IPS-11a (cell line): Measurements from ENCODE around the gene XXYLT1.

Source experiments
- H3K4me3 ChIP-seq: one replicate; pipeline ENCODE4 v1.5.1; 2013; ENCODE audit warnings: low read depth, low read length, control low read depth

XXYLT1 gene

GRCh38 chr3:195209847-195210265 is 61.1 kb downstream of the XXYLT1 start:
- no peak overlapping the region for H3K4me3 ChIP-seq

DNA sequence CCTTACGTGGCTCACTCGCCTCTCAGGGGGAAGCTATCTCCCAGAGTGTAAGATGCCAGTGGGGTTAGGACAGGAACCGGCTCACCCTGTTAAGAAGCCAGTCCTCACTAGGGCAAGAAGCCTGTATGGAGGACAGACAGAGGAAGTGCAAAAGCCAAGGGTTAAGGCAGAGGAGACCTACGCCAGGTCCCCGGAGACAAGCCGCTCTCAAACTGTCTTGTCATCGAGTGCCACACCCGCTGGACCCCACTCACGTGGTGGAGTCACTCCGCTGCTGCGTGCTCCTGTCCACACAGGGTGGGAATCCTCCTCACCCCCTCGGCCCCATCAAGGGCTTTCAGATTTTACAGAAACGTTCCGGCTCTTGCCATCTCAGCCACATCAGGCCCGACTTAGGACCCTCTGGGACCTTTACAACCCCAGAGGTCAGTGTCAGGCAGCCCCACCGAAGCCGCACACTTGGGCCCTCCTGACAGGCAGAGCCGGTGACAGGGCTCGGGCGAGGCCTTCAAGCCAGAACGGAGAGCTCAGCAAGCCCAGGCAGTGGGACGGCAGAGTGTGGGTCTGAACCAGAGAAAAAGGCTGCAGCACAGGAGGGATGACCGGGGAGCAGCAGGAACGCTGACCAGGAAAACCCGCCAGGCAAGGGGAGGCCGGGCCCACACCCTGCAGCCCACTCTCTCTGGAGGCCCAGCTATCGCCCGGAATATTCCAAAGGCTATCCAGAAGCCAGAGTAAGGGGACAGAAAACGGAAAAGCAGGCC is 61.7 kb downstream of the XXYLT1 start:
- H3K4me3 ChIP-seq = no peak overlapping the region

DNA sequence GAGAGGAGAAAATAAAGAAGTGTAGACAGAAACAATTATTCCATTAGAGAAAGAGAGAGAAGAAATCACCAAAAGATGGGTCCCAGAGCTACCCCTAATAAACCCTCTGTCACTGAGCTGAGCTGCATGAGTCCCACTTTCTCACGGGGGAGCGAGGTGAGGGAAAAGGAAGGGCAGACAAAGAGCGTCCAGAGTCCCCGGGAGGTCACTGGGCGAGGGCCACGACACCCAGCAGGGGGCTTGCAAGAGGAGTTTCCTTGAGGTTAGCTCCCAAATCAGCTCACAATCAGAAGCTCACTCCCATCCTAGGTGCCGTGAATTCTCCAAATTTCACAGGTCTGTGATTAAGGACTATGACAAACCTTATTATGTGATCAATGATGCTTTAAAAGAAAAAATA is 62.3 kb downstream of the XXYLT1 start:
- H3K4me3 ChIP-seq = no peak overlapping the region

- H3K4me3 ChIP-seq = no peak overlapping the region
Measured at GRCh38 chr3:195208183-195208582, 62.8 kb downstream of the XXYLT1 start.

- no peak overlapping the region for H3K4me3 ChIP-seq
Measured at GRCh38 chr3:195207731-195208130, 63.2 kb downstream of the XXYLT1 start.

DNA sequence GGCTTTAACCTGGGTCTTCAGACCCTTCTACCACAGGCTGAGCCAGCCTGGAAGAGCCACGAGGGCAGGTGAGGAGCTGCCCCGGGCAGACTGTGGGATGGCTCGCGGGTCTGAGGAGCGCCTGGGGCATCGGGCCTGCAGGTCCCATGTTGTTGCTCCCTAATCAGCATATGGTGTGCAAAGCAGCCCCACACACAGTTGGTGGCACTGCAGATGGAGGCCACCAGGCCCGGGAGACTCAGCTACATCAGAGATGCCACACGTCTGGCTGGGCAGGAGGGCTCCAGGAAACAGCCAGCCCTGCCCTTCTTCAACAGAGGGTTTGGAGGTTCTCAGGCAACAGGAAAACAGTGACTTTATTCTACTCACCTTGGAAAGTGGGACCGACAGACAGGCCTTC is 63.9 kb downstream of the XXYLT1 start:
- H3K4me3 ChIP-seq = no peak overlapping the region

DNA sequence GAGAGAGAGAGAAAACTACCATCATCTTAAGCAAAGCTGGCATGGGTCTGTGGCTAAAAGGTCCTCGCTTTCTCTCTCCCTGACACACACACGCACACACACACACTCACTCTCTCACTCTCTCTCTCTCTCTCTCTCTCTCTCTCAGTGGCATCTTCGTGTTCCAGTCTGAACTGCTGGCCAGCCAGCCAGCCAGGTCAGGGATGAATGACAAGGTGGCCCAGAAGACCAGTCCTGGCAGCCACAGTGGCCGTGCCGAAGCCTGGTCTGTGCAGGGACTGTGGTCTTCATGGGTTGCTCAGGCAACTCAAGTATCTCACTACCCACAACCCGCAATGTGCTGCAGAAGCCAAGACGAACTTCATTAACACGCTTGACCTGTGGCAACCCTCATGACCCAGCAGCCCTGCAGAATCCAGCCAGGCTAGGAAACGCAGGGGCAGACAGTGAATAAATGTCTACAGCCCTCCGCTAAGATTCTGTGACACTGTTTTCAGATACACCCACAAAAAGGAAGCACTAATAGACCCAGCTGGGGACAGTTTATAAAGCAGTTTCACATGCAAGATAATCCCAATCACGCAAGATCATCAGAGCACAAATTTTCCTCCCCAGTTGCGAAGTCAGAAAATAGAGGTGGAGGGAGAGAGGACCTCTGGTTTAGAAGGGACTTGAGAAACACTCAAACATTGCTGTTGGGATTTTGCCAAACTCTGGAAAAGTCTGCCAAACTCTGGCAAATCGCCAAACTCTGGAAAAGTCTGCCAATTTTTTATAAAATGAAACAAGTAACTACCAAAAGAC is 66.4 kb downstream of the XXYLT1 start:
- H3K4me3 ChIP-seq = no peak overlapping the region

DNA sequence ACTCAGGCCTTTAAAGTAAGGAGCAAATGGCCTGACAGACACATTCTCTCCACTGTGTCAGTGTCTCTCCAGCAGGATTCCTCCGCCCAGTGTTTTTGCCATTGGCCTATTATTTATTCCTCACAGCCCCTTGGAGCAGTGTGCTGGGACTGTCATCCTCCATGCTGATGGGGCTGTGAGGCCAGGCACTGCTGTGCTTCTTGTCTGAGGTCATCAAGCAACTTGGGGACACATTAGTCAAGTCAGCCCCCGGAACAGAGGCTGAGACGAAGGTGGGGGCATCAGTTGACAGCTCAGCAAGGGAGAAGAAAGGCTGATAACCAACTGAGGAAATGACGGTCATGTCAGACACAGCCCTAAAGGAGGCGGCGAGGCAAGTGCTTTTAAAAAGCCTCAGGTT is 67.4 kb downstream of the XXYLT1 start:
- H3K4me3 ChIP-seq = no peak overlapping the region

DNA sequence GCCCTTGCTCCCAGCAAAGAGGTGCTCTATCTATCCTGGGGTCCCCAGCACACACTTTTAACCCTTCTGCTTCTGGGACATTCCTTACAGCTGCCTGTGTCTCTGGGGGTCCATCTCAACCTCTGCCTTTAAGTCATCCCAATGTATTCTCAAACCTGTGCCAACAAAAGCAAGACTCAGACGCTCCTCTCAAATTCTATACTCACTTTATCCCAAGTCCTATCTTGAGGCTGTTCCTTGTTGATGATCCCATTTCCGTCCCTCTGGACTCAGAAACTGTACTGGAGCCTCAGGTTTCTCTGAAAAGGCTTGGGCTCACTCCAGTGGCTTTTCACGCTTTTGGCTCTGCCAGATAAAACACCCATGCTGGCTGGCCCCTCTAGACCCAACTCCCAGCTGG is 69.7 kb downstream of the XXYLT1 start:
- H3K4me3 ChIP-seq = no peak overlapping the region

DNA sequence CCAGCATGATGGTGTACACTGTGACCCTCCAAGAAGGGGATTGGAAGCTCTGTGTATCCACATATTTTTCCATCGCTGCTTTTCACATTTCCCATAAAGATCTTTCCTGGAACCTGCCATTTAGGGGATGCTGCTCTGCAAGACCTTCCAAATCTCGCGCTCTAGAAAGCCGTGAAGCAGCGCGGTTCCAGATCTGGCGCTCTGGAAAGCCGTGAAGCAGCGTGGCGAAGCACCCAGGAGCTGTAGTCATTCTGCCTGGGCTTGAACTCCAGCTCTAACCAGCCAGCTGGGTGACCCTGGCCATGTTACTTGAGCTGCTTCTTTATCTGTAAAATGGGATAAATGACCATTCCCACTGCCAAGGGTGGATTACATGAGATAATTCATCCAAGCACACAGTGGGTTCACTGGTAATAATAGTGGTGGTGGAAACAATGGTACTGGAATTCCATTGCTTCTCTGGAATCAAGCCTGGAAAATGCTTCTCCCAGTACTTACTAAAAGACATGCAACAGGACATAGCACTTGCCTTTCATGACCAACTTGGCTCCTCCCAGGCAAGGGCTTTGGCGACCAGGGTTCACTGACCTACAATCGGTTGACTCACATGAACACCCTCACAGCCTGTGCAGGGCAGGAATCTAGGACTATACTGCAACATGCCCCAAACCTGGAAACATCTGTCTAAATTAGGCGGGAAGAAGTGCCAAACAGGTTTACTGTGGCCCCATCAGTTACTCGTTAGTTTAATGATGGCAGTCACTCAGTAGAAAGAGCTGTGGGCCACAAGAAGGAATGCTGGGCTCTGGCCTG is 70.7 kb downstream of the XXYLT1 start:
- H3K4me3 ChIP-seq = no peak overlapping the region

DNA sequence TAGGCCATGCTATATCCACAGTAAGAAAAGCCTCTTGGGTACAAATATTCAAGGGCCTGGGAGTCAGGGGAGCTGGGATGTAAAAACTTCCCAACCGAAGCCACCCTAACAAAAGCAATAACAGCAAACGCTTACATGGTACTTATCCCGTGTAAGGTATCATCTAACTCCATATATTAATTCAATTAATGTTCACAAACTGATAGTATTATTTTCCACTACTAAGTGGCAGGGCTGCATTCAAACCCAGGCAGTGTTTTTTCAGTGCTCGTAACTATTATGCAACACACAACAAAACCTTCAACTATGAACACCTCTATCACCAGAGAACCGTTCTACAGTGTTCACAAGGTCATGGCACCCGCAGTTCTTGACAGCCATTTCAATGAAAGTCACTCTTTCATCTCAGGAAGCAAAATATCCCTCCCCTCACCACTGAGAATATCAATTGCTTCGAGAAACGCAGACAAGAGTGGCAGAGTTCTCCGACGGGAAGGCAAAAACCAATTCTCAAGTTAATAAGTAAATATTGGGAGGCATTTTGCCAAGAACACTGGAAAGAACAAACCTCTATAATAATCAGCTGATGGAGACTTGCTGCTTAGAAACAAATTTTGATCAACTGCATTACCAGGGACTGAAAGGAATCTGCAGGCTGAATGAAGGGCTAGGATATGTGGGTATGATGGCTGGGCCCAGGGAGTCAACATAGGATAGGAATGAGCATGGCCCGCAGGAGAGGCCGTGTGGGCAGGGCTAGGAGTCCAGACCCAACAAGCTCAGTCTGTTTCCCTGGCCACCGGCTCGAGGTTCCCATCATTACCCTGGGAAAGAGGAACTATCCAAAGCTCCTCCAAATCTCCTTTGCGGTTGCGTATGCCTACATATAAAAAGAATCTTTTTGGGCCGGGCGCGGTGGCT is 72.3 kb downstream of the XXYLT1 start:
- H3K4me3 ChIP-seq = no peak overlapping the region

DNA sequence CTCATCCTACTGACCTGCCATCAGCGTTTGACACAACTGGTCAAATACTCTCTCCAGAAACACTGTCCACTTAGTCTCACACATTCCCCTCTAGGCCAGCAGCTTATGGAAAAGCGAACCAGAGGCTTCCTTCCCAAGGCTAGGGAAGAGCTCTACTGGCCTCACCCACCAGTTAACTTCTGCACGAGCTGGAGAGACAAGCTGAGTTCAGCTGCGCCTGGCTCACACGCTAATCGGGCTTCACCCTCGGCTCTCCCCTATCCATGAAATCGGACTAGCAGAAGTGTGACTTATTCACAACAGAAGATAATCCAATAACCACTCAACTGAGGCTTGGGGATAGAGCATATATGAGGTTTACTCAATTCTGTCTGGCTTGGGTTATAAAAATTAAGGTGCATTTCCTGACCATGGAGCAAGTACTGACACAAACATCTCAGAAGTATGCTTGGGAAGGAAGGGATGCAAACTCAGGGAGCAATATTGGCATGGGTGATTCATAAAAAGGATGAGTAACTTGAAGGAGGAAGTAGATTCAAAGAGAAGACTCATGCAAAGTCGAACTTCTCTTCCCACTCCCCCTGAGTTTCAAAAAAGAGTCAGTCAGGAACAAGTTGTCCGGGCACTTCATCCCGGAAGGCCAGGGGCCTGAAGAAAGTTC is 73.1 kb downstream of the XXYLT1 start:
- H3K4me3 ChIP-seq = no peak overlapping the region

GRCh38 chr3:195196266-195196665 is 74.7 kb downstream of the XXYLT1 start:
- H3K4me3 ChIP-seq = no peak overlapping the region

DNA sequence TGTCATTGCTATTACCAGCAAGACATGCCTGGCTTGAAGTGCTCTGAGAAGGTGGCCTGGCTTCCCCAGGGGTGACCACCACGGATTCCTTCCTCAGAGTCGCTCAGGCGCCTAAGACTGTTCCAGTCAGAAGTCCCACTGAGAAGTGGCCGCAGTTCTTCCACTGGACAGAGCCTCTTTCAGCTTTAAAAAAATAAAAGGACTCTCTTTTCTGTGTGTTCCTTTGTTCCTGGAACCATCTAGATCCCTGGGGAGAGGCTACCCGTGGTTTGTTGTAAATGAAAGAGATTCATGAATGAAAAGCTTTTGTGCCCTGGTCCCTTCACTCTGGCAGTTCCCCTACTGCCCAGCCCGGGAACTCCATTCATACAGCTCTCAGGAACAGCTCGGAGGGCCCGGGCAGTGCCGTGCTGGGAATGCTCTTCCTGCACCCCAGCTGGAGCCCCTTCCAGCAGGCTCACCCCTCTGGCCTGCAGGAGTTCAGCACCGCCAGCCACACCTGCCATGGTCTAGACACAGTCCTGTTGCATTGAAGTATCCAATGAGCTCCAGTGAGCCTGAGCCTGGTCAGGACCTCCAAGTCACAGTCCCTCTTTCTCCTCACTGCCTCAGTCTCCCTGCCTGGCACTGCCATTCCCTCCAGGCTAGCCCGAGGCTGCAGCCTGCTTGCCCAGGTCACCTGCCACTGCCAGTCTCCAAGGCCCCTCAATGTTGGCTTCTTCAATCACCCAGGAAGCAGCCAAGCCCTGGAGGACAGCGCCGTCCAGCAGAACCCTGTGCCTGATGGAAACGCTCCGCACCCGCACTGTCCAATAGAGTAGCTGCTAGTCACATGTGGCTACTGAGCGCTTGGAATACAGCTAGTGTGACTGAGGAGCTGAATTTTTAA is 75.4 kb downstream of the XXYLT1 start:
- no peak overlapping the region for H3K4me3 ChIP-seq

DNA sequence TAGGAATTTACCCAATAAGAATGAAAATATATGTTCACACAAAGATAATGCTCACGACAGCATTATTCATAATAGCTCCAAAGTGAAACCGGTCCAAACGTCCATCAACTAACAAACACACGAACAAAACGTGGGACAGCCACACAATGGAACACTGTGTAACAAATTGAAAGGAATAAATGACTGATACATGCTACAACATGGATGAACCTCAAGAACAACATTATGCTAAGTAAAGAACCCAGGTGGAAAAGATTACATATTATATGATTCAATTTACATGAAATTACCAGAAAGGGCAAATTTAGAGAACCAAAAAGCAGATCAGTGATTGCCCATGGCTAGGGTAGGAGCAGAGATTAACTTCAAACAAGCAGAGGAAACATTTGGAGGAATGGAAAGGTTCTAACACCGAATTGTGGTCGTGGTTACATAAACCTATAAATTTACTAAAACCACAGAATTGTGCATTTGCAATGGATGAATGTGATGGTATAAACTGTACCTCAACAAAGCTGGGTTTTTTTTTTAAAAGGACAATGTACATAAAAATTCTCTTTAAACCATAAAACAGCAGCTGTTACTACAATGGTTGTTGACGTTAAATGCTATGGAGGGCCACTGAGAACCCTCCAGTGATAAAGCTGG is 76.3 kb downstream of the XXYLT1 start:
- no peak overlapping the region for H3K4me3 ChIP-seq

DNA sequence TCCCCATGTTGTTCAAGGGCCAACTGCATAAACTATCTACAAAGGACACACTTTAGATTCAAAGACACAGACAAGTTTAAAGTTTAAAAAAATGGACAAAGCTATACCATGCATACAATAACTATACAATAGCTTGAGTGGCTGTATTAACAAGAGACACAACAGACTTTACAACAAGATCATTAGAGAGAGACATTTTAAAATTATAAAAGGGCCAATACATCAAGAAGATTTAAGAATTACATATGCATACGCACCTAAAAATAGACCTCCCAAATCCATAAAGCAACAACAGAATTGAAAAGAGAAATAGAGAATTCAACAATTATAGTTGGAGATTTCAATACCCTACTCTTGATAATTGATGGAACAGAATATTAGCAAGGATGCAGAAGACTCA is 79.4 kb downstream of the XXYLT1 start:
- no peak overlapping the region for H3K4me3 ChIP-seq

GRCh38 chr3:195189821-195190220 is 81.1 kb downstream of the XXYLT1 start:
- H3K4me3 ChIP-seq = no peak overlapping the region

DNA sequence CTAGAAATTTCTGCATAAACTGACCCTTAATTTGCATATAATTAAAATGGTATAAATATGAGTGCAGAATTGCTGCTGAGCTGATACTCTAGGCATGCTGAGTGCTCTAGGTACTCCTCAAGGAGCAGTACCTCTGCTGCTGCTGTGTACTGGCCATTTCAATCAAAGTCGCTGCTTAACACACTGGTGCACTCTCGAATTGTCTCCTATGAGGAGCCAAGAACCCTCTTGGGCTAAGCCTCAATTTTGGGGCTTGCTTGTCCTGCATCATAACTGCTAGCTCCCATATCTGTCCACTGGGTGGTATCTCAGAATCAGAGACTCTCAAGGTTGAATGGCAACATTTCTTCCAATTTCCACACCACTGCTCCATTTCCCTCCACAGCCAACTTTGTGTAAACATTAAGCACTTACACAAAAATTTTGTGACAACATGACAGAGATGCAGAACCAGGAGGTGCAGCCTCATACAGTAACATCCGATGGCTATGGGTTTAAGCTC is 82.5 kb downstream of the XXYLT1 start:
- no peak overlapping the region for H3K4me3 ChIP-seq
